ENCODE measurements around the gene NKD1.

NKD1 gene

GRCh38 chr16:50640919-50641817 lies 93.0 kb downstream of the NKD1 start:
- TF ChIP-seq, protein P1, sequence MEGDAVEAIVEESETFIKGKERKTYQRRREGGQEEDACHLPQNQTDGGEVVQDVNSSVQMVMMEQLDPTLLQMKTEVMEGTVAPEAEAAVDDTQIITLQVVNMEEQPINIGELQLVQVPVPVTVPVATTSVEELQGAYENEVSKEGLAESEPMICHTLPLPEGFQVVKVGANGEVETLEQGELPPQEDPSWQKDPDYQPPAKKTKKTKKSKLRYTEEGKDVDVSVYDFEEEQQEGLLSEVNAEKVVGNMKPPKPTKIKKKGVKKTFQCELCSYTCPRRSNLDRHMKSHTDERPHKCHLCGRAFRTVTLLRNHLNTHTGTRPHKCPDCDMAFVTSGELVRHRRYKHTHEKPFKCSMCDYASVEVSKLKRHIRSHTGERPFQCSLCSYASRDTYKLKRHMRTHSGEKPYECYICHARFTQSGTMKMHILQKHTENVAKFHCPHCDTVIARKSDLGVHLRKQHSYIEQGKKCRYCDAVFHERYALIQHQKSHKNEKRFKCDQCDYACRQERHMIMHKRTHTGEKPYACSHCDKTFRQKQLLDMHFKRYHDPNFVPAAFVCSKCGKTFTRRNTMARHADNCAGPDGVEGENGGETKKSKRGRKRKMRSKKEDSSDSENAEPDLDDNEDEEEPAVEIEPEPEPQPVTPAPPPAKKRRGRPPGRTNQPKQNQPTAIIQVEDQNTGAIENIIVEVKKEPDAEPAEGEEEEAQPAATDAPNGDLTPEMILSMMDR (IDR thresholded peaks at IDR 0.05; ENCODE audit: low read depth, low read length, missing control alignments): no peak
- no peak overlapping the region for H3K4me3 ChIP-seq (ENCODE audit: low read depth, low read length)
- in situ Hi-C loops (cut with HindIII; ENCODE audit: low sequenced_read_pairs): no loop called here
- no peak for DNase-seq (ENCODE audit: low read depth)

- TF ChIP-seq, protein P1 (IDR thresholded peaks at IDR 0.05; ENCODE audit: low read depth, low read length, missing control alignments): no peak
Measured at GRCh38 chr16:50641818-50642187, 93.6 kb downstream of the NKD1 start.

GRCh38 chr16:50642349-50642748 lies 94.2 kb downstream of the NKD1 start:
- no peak overlapping the region for H3K4me3 ChIP-seq (ENCODE audit: low read depth, low read length)
- no peak for DNase-seq (ENCODE audit: low read depth)
- in situ Hi-C loops (cut with HindIII; ENCODE audit: low sequenced_read_pairs): no loop called here
- TF ChIP-seq, protein P1 (IDR thresholded peaks at IDR 0.05; ENCODE audit: low read depth, low read length, missing control alignments): no peak

More at GRCh38 chr16:50641818-50642187, 93.6 kb downstream of the NKD1 start:
- H3K4me3 ChIP-seq (ENCODE audit: low read depth, low read length): no peak overlapping the region
- in situ Hi-C loops (cut with HindIII; ENCODE audit: low sequenced_read_pairs): no loop called here
- no peak for DNase-seq (ENCODE audit: low read depth)

- H3K4me3 ChIP-seq (ENCODE audit: low read depth, low read length): no peak overlapping the region
- TF ChIP-seq, protein P1 (IDR thresholded peaks at IDR 0.05; ENCODE audit: low read depth, low read length, missing control alignments): no peak
- DNase-seq (ENCODE audit: low read depth): no peak
- in situ Hi-C loops (cut with HindIII; ENCODE audit: low sequenced_read_pairs): no loop called here
Measured at GRCh38 chr16:50643192-50643591, 95.0 kb downstream of the NKD1 start.

- in situ Hi-C loops (cut with HindIII; ENCODE audit: low sequenced_read_pairs): no loop called here
- no peak for DNase-seq (ENCODE audit: low read depth)
- TF ChIP-seq, protein P1 (IDR thresholded peaks at IDR 0.05; ENCODE audit: low read depth, low read length, missing control alignments): no peak
- H3K4me3 ChIP-seq (ENCODE audit: low read depth, low read length): no peak overlapping the region
Measured at GRCh38 chr16:50644245-50644644, 96.0 kb downstream of the NKD1 start.

DNA sequence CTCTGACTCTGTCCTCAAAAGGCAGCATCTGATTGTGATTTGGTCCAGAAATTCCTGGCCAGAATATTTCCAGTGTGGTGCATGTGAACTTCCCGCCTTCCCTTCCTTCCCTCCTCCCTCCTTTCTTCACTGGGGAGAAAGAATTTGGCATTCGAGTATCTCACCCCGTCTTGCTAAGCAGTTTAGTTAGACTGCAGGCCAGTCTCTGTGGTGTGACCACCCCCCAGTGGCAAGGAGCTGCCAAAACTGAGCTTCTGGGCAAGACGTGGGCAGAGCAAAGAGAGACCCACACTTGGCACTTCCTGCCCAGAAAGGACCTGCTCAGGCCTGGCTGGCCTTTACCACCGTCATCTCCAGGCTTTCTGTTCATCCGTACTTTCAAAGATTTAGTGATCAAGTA lies 96.5 kb downstream of the NKD1 start:
- DNase-seq (ENCODE audit: low read depth): no peak
- H3K4me3 ChIP-seq (ENCODE audit: low read depth, low read length): no peak overlapping the region
- in situ Hi-C loops (cut with HindIII; ENCODE audit: low sequenced_read_pairs): no loop called here
- TF ChIP-seq, protein P1 (IDR thresholded peaks at IDR 0.05; ENCODE audit: low read depth, low read length, missing control alignments): peak; percentile 31

All from astrocyte of the cerebellum (primary cell).